WTC11 (cell line): ENCODE data around the gene NFIA.

Source experiments
- NFYB ChIP-seq: sonication (generic); formaldehyde crosslinking; conservative IDR thresholded peaks from 2 replicates; pipeline ENCODE4 v1.8.0; 2022; ENCODE audit warnings: low read depth, missing genetic modification reagents
- TP53 ChIP-seq: sonication (generic); formaldehyde crosslinking; IDR thresholded peaks from 2 replicates; pipeline ENCODE4 v1.8.1; 2023; ENCODE audit warnings: mild to moderate bottlenecking, missing genetic modification reagents
- TF ChIP-seq, protein P1 (sequence below): fragments of 200-600 bp; IDR thresholded peaks from 2 replicates; pipeline ENCODE4 v1.8.0; 2022; ENCODE audit warnings: antibody characterized with exemption
- TF ChIP-seq, protein P2 (sequence below): sonication (generic); formaldehyde crosslinking; IDR thresholded peaks from 2 replicates; pipeline ENCODE4 v1.8.1; 2023; ENCODE audit warnings: mild to moderate bottlenecking, moderate library complexity, missing genetic modification reagents

DNA sequence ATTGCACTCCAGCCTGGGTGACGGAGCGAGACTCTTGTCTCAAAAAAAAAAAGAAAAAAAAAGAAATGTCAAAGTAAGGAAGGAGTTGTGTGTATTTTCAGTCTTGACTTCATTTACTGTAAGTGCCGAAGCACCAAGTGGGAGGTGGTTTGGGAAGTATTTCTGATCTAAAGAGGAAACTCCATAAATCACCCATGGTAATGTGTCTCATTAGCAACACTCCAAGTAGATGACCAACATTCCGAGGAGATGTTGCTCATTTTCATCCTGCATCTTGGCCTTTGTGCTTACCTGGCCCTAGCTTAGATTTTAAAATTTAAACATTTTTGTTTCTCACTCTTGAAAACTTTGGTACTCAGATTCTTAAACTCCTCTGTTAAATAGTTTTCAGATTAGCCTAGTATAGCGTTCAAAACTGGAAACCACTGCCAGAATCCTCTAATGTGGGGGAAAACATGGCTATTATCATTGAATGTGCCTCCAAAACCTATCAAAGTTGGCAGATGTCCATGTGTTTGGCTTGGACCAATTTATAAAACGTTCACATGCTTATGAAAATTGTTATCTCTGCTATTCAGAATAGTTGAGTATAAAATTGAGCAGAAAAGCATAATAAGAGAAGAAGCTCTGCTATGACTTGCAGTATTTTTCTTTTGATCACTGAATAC, 110.4 kb downstream of the NFIA start:
- TF ChIP-seq, protein P1, sequence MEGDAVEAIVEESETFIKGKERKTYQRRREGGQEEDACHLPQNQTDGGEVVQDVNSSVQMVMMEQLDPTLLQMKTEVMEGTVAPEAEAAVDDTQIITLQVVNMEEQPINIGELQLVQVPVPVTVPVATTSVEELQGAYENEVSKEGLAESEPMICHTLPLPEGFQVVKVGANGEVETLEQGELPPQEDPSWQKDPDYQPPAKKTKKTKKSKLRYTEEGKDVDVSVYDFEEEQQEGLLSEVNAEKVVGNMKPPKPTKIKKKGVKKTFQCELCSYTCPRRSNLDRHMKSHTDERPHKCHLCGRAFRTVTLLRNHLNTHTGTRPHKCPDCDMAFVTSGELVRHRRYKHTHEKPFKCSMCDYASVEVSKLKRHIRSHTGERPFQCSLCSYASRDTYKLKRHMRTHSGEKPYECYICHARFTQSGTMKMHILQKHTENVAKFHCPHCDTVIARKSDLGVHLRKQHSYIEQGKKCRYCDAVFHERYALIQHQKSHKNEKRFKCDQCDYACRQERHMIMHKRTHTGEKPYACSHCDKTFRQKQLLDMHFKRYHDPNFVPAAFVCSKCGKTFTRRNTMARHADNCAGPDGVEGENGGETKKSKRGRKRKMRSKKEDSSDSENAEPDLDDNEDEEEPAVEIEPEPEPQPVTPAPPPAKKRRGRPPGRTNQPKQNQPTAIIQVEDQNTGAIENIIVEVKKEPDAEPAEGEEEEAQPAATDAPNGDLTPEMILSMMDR, result no peak
- TF ChIP-seq, protein P2, sequence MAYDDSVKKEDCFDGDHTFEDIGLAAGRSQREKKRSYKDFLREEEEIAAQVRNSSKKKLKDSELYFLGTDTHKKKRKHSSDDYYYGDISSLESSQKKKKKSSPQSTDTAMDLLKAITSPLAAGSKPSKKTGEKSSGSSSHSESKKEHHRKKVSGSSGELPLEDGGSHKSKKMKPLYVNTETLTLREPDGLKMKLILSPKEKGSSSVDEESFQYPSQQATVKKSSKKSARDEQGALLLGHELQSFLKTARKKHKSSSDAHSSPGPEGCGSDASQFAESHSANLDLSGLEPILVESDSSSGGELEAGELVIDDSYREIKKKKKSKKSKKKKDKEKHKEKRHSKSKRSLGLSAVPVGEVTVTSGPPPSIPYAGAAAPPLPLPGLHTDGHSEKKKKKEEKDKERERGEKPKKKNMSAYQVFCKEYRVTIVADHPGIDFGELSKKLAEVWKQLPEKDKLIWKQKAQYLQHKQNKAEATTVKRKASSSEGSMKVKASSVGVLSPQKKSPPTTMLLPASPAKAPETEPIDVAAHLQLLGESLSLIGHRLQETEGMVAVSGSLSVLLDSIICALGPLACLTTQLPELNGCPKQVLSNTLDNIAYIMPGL (CRISPR knock-in tag), result no peak
- TF ChIP-seq TP53, result no peak
- TF ChIP-seq NFYB (CRISPR knock-in tag), result no peak
